Activated T-cell treated with anti-CD3 and anti-CD28 coated beads for 24 hours (primary cell): ENCODE results near the gene SLC16A14.

Source experiments
- DNase-seq: peaks from one replicate; pipeline ENCODE4 v3.0.0-alpha.2; 2020; ENCODE audit warnings: low read depth

The SLC16A14 gene

DNA sequence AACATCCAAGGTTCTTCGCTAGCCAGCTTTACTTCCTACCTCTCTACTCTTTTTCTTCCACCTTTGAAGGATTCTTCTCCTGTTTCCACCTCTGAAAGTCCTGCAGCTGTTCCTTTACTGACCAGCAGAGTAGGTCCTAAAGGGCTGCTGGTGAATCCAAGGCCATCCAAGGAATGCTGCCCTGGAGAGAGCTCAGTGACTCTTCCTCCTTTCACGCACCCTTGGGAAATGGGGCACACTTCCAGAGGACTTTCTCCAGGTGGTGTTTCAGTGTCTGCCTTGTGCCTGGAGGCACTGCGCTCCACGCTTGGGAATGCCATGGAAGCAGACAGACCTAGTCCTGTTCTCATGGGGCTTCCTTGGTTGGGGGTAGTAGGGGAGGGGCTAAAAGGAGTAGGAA, 45.4 kb downstream of the SLC16A14 start:
- no peak for DNase-seq

DNA sequence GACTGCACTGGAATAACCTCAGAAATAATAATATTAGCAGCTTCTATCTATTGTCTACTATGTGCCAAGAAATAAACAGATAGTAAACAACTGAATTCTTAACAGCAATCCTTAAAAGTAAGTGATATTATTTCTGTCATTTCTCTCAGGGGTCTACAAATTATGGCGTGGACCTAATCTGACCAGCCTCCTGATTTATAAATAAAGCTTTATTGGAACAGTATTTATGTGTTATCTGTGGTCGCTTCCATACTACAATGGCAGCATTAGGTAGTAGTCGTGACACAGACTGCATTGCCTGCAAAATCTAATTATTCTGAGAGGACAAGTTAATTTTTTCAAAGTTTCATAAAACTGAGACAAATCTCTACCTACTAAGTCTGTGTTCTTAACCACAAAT, 49.0 kb downstream of the SLC16A14 start:
- DNase-seq: no peak

DNA sequence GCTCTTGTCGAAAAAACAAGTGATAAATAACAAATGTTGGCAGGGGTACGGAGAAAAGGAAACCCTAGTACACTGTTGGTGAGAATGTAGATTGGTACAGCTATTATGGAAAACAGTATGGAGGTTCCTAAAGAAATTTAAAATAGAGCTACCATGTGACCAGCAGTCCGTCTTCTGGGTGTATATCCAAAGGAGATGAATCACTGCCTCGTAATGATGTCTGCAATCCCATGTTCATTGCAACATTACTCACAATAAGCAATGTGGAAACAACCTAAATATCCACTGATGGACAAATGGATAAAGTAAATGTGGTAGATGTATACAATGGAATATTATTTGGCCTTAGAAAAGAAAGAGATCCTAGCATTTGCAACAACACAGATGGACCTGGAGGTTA, 50.6 kb downstream of the SLC16A14 start:
- no peak for DNase-seq

DNA sequence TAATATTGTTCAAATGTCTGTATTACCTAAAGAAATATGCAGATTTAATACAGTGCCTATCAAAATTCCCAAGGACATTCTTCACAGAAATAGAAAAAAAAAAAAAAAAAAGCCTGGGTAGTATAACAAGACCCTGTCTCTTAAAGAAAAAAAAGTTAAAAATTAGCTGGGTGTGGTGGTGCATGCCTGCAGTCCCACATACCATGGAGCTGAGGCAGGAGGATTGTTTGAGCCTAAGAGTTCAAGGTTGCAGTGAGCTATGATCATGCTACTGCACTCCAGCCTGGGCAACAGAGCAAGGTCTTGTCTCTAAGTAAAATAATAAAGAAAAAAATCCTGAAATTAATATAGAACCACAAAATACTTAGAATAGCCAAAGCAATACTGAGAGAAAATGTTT, 51.9 kb downstream of the SLC16A14 start:
- DNase-seq: no peak

GRCh38 chr2:230012267-230012884, 56.3 kb downstream of the SLC16A14 start:
- no peak for DNase-seq

GRCh38 chr2:230011617-230012016, 57.1 kb downstream of the SLC16A14 start:
- no peak for DNase-seq

DNA sequence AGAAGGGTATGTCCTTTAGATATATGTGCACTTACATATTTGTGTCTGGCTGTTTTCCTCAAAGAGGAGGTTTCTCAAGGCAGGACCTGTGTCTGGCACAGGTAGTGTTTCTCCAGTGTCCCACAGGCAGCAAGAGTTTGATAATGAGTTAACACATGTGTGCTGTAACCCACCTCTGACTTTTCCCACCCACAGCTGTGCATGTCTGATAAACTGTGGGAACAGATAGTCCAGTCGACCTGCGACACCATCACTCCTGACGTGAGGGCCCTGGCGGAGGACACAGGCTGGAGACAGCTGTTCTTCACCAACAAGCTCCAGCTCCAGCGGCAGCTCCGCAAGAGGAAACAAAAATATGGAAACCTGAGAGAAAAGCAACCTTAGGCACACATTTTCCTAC, 58.2 kb downstream of the SLC16A14 start:
- no peak for DNase-seq

DNA sequence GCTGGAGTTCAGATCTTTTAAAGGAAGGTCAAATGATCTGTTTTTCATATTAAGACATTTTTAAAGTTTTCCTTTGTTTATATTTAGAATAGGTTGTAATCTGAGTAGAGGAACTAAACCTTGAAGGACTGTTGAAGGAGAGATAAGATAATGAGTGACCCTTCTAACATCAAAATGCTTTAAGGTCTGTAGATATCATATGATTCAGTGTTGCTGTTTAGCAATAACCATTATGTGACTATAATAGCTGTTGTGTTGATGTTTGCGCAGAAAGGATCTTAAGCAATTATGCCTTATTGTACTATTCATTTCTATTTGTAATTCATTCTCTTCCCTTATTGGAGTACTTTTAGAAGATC, 60.0 kb downstream of the SLC16A14 start:
- no peak for DNase-seq

DNA sequence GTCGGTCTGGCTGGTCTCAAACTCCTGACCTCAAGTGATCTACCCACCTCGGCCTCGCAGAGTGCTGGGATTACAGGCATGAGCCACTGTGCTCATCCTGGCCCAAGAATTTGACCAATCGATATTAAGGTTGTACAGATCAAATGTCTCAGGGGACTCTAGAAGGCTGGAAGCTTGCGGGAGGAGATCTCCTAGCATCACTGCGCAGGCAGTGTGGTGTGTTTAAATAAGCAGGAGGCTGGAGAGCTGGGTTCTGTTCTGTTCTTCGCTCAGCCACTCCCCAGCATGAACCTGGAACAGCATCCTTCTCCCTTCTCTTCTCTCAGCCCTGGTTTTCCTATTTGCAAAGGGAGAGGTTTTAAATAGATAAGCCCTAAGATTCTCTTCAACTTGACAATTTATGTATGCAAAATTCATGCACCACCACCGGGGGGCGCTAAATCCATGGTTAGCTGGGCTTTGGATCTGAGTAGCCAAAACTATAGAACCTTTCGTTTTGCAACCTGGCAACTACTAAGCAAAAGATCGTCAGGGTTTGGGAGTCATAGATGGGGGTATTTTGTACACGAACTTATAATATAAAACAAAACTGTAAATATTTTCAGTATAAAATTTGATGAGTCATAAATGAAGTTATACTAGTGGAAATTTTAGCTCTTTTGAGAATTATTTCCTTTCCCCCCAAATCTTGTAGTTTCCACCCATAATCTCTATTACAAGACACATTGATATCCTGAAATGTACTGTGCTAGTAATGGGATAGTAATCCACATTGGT, 60.6 kb downstream of the SLC16A14 start:
- DNase-seq: peak; percentile 71

GRCh38 chr2:230000118-230000841, 68.4 kb downstream of the SLC16A14 start:
- no peak for DNase-seq

- DNase-seq: no peak
These were observed 71.2 kb downstream of the SLC16A14 start for GRCh38 chr2:229997565-229997964.

- no peak for DNase-seq
These were observed 72.4 kb downstream of the SLC16A14 start for GRCh38 chr2:229996320-229996719.

DNA sequence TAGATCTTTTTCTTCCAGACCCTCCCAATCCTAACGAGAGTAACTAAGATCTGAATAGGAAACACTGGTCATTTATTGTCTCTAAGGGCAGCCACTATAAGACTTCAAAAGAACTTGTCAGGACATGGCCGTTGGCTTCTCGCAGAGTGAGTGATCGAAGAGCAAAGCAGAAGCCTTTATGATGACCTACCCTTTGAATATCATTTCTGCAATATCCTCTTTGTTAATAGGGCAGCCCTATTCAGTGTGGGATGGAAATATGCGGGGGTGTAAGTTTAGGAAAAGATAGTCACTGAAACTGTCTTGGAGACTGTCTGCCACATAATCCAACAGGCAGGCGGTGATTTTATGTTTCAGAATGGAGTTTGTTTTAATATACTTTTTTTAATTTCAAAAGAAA, 75.5 kb downstream of the SLC16A14 start:
- DNase-seq: no peak
